ENCODE measurements around the gene RPS21.

The RPS21 gene

GRCh38 chr20:62378215-62378614 lies 8.7 kb upstream of the RPS21 start:
- DNase-seq (ENCODE audit: low read depth in 2 of 2): no peak

GRCh38 chr20:62381202-62381797 lies 5.6 kb upstream of the RPS21 start:
- no peak for DNase-seq (ENCODE audit: low read depth in 2 of 2)

GRCh38 chr20:62381842-62382241 lies 5.1 kb upstream of the RPS21 start:
- DNase-seq (ENCODE audit: low read depth in 2 of 2): no peak

- peak; percentile 44 to 69 for DNase-seq (ENCODE audit: low read depth in 2 of 2)
Observed at GRCh38 chr20:62382306-62383198, 4.4 kb upstream of the RPS21 start.

GRCh38 chr20:62387219-62387913 lies 463 bp downstream of the RPS21 start:
- DNase-seq (ENCODE audit: low read depth in 2 of 2): no peak

GRCh38 chr20:62387933-62388635 lies 1.2 kb downstream of the RPS21 start:
- DNase-seq (ENCODE audit: low read depth in 2 of 2): no peak

GRCh38 chr20:62388839-62389600 lies 2.1 kb downstream of the RPS21 start:
- DNase-seq (ENCODE audit: low read depth in 2 of 2): no peak

GRCh38 chr20:62389601-62390087 lies 2.7 kb downstream of the RPS21 start:
- DNase-seq (ENCODE audit: low read depth in 2 of 2): no peak

- no peak for DNase-seq (ENCODE audit: low read depth in 2 of 2)
Observed at GRCh38 chr20:62390317-62391164, 3.6 kb downstream of the RPS21 start.

- DNase-seq (ENCODE audit: low read depth in 2 of 2): no peak
Observed at GRCh38 chr20:62391165-62392076, 4.5 kb downstream of the RPS21 start.

GRCh38 chr20:62392077-62392418 lies 5.1 kb downstream of the RPS21 start:
- no peak for DNase-seq (ENCODE audit: low read depth in 2 of 2)

- no peak for DNase-seq (ENCODE audit: low read depth in 2 of 2)
Observed at GRCh38 chr20:62392621-62393334, 5.9 kb downstream of the RPS21 start.

- DNase-seq (ENCODE audit: low read depth in 2 of 2): no peak
Observed at GRCh38 chr20:62393335-62393665, 6.4 kb downstream of the RPS21 start.

- no peak for DNase-seq (ENCODE audit: low read depth in 2 of 2)
Observed at GRCh38 chr20:62393830-62394229, 6.9 kb downstream of the RPS21 start.

- DNase-seq (ENCODE audit: low read depth in 2 of 2): no peak
Observed at GRCh38 chr20:62394248-62395245, 7.6 kb downstream of the RPS21 start.

- no peak for DNase-seq (ENCODE audit: low read depth in 2 of 2)
Observed at GRCh38 chr20:62395311-62396242, 8.7 kb downstream of the RPS21 start.

Measured in stimulated activated CD4-positive, alpha-beta T cell treated with anti-CD3 and anti-CD28 coated beads, Interleukin-1b, Interleukin-23, amount 100 ng/mL, for 1 hour (primary cell).